ENCODE data around the gene GAS6.
A peak's percentile ranks its signal among the peaks of the same experiment; 100 is the strongest.

Gene GAS6

DNA sequence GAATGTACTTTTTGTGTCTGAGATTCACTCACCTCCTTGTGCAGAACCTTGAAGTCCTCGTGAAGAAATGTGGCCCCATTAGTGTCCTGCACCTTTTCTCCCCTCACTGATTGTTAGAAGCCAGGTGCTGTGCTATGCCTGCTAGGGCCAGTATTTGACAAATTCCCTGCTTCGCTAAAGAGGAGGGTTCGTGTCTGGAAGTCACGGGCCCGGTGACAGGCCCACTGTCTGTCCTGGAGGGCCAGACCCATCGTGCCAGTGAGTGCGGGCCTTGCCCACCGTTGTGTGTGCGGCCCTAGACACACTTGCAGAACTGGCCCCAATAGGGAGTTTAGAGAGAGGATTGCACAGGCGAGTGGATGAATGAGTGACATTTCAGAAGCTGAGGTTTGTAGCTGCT lies 36.8 kb upstream of the GAS6 start:
- DNase-seq (ENCODE audit: low read depth in 2 of 2), result no peak
- no peak overlapping the region for H3K4me3 ChIP-seq (replicated peaks in 1 of 2; ENCODE audit: low read depth in 2 of 2, low read length in 2 of 2)
- TF ChIP-seq, protein P1, sequence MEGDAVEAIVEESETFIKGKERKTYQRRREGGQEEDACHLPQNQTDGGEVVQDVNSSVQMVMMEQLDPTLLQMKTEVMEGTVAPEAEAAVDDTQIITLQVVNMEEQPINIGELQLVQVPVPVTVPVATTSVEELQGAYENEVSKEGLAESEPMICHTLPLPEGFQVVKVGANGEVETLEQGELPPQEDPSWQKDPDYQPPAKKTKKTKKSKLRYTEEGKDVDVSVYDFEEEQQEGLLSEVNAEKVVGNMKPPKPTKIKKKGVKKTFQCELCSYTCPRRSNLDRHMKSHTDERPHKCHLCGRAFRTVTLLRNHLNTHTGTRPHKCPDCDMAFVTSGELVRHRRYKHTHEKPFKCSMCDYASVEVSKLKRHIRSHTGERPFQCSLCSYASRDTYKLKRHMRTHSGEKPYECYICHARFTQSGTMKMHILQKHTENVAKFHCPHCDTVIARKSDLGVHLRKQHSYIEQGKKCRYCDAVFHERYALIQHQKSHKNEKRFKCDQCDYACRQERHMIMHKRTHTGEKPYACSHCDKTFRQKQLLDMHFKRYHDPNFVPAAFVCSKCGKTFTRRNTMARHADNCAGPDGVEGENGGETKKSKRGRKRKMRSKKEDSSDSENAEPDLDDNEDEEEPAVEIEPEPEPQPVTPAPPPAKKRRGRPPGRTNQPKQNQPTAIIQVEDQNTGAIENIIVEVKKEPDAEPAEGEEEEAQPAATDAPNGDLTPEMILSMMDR (IDR thresholded peaks at IDR 0.05; ENCODE audit: low read depth, low read length), result no peak

GRCh38 chr13:113898391-113898790 lies 34.5 kb upstream of the GAS6 start:
- no peak overlapping the region for H3K4me3 ChIP-seq (replicated peaks in 1 of 2; ENCODE audit: low read depth in 2 of 2, low read length in 2 of 2)
- TF ChIP-seq, protein P1 (IDR thresholded peaks at IDR 0.05; ENCODE audit: low read depth, low read length), result no peak
- DNase-seq (ENCODE audit: low read depth in 2 of 2), result no peak

- TF ChIP-seq, protein P1 (IDR thresholded peaks at IDR 0.05; ENCODE audit: low read depth, low read length), result no peak
- peak in 1 of 2 donors; percentile 41 for DNase-seq (ENCODE audit: low read depth in 2 of 2)
- H3K4me3 ChIP-seq (replicated peaks in 1 of 2; ENCODE audit: low read depth in 2 of 2, low read length in 2 of 2), result no peak overlapping the region
These were observed 34.1 kb upstream of the GAS6 start for GRCh38 chr13:113897966-113898365.

DNA sequence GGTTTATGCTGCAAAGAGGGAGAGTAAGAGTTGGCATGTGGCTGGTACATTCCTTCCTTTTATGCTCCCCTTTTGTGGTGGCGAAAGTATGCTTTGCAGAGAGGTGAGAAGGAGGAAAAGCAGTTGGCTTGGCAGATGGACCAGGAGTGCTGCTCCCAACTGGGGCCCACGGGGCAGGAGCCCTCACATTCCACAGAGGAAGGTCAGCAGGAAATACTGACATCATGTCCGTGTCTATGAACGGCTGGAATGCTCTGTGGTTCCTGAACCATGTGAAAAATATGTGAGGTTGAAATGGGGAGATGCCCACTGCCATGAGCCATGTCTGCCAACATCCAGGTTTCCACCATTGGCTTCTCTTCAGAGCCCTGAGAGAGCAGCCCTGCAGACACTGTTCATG lies 33.3 kb upstream of the GAS6 start:
- peak; percentile 91 to 98 for DNase-seq (ENCODE audit: low read depth in 2 of 2)
- TF ChIP-seq, protein P1 (IDR thresholded peaks at IDR 0.05; ENCODE audit: low read depth, low read length), result no peak

GRCh38 chr13:113895436-113895835 lies 31.6 kb upstream of the GAS6 start:
- H3K4me3 ChIP-seq (replicated peaks in 1 of 2; ENCODE audit: low read depth in 2 of 2, low read length in 2 of 2), result no peak overlapping the region
- TF ChIP-seq, protein P1 (IDR thresholded peaks at IDR 0.05; ENCODE audit: low read depth, low read length), result no peak
- peak in 1 of 2 donors; percentile 41 for DNase-seq (ENCODE audit: low read depth in 2 of 2)

More for the DNA sequence above, 33.3 kb upstream of the GAS6 start:
- H3K4me3 ChIP-seq (replicated peaks in 1 of 2; ENCODE audit: low read depth in 2 of 2, low read length in 2 of 2), result no peak overlapping the region

DNA sequence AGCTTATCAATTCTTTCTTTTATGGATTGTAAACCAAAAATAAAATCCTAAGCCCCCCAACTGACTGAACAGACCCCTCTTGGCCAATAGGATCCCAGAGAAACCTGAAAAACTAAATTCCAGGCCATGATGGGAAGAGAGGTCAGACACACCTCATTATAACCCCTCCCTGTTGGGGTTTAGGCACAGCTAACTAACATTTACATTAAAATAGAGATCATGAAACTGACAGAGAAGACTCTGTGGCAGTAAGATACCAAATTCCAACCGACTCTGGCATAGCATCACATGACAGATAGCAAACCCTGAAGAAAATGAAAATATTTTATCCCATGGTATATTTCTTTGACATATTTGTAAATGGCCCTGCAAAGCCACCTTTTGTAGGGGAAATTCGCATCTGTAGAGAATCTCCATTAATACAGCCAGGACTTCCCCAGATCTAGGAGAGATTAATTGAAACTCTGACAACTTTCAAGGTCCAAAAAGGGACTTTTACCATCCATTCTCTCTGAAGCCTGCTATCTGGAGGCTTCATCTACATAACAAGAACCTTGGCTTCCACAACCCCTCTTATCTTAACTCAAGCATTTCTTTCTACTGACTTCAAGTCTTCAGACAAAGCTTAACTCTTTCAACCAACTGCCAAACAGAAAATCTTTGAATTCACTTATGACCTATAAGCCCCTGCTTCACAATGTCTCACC lies 27.1 kb upstream of the GAS6 start:
- H3K4me3 ChIP-seq (replicated peaks in 1 of 2; ENCODE audit: low read depth in 2 of 2, low read length in 2 of 2), result no peak overlapping the region
- TF ChIP-seq, protein P1 (IDR thresholded peaks at IDR 0.05; ENCODE audit: low read depth, low read length), result no peak
- DNase-seq (ENCODE audit: low read depth in 2 of 2), result no peak

DNA sequence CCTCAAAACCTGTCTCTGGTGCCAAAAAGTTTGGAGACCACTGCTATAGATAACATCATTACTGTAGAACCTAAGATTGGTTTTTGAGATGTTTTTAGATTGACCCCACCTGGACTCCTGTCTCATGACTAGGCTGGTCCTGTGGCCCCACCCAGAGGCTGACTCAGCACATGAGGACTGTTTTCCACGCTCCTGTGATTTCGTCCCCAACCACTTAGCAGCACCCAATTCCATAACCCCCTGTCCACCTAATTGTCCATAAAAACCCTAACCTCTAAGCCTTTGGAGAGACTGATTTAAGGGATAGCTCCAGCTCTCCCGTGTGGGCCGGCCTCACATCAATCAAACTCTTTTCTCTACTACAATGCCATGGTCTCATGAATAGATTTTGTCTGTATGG lies 25.6 kb upstream of the GAS6 start:
- H3K4me3 ChIP-seq (replicated peaks in 1 of 2; ENCODE audit: low read depth in 2 of 2, low read length in 2 of 2), result no peak overlapping the region
- TF ChIP-seq, protein P1 (IDR thresholded peaks at IDR 0.05; ENCODE audit: low read depth, low read length), result no peak
- no peak for DNase-seq (ENCODE audit: low read depth in 2 of 2)
